ENCODE data around the gene ADAMTS14.
A peak's percentile ranks its signal among the peaks of the same experiment; 100 is the strongest.
"Not testable (repeated sequence)": the region's sequence is repeated elsewhere in the genome, so short reads cannot be mapped to it uniquely, and the experiment has no call there.

The ADAMTS14 gene

DNA sequence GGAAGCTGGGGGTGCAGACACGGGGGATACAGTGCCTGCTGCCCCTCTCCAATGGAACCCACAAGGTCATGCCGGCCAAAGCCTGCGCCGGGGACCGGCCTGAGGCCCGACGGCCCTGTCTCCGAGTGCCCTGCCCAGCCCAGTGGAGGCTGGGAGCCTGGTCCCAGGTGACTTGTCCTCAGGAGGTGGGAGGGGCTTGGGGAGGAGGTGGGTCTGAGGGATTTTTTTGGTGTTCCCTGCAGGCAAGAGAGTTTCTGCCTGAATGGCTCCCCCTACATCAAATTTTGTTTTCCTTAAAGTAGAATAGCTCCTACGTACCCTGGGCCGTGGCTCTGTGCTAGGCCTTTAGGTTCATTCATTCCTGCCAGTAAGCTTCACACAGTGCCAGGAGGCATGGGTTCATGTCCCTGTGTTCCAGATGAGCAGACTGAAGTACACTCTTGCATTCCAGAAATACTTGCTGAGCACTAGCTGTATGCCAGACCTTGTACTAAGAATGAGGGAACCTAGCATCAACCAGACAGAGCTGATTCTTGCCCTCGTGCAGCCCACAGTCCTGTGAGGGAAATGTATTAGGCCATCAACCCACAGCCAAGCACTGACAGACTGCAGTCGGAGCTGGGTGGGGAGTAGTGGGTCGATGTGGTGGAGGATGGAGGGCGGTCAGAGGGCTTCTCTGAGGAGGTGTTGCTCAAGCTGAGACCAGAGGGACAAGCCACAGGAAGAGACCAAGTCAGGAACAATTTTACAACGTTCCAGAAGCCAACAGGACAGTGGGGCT, 81.7 kb downstream of the ADAMTS14 start:
- DNase-seq, result no peak

DNA sequence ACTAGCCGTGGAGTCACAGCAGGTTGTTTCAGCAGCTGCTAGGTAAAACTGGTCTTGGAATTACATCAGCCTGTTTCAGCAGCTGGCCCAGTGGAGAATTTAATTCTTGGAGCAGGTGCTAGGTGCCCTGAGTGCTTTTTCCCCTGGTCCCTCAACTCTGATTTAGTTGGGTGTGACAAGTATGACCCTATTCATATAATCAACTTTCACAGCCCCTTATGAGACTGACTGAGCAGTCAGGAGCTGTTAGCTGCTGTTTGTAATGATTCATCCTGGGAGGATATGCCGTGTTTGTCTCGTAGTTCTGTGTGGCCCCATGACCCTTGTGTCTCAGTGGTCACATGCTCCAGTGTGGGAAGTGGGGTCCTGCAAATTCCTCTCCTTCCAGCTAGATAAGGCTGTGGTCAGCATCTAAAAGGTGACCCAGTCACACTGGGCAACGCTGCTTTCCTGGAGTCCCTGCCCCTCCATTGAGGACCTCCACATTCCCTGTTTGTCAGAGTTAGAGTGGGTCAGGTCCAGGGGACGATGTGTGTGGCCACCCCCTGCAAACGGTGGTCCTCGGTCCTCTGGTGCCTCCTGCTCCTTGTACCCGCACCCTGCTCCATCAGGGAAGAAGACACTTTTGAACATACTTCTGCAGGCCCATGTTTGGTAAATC, 84.5 kb downstream of the ADAMTS14 start:
- no peak for DNase-seq

GRCh38 chr10:70757856-70758255, 85.5 kb downstream of the ADAMTS14 start:
- no peak for DNase-seq

- peak; percentile 52 for DNase-seq
Measured at GRCh38 chr10:70758757-70759514, 86.6 kb downstream of the ADAMTS14 start.

DNA sequence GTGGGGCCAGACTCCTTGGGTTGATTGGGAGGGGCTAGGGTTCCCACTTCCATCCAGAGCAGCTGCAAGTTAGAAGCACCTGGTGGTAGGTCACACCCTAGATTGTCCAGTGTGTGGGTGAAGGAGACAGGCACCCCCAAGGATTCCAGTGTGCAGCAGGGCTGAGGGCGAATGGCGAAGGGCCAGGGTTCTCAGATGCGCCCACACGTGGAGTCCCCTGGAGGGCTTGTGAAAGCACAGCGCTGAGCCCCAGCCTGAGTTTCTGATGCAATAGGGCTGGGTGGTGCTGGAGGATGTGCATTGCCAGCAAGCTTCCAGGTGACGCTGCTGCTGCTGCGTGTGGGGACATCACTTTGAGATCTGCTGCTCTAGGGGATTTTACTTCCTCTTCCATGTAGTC, 87.5 kb downstream of the ADAMTS14 start:
- DNase-seq, result no peak

- DNase-seq, result no peak
Measured at GRCh38 chr10:70760271-70760787, 88.0 kb downstream of the ADAMTS14 start.

DNA sequence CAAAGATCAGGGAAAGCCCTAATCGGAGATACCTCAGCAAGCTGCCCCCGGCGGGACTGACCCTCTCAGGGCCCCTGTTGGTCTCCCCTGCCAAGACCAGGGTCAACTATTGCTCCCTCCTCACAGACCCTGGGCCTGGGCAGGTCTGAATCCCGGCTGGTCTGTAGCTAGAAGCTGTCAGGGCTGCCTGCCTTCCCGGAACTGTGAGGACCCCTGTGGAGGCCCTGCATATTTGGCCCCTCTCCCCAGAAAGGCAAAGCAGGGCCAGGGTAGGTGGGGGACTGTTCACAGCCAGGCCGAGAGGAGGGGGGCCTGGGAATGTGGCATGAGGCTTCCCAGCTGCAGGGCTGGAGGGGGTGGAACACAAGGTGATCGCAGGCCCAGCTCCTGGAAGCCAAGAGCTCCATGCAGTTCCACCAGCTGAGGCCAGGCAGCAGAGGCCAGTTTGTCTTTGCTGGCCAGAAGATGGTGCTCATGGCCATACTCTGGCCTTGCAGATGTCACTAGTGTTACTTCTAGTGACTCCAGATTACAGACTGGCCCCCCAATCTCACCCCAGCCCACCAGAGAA, 88.8 kb downstream of the ADAMTS14 start:
- DNase-seq, result no peak

DNA sequence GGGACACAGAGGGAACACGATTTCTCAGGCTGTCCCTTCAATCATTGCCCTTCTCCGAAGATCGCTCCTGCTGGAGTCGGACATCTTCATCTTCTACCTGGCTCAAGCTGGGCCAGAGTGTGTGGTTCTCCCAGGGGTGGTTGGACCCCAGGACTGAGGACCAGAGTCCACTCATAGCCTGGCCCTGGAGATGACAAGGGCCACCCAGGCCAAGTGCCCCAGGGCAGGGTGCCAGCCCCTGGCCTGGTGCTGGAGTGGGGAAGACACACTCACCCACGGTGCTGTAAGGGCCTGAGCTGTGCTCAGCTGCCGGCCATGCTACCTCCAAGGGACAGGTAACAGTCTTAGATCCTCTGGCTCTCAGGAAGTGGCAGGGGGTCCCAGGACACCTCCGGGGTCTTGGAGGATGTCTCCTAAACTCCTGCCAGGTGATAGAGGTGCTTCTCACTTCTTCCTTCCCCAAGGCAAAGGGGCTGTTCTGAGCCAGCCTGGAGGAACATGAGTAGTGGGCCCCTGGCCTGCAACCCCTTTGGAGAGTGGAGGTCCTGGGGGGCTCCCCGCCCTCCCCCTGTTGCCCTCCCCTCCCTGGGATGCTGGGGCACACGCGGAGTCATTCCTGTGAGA, 89.5 kb downstream of the ADAMTS14 start:
- DNase-seq, result no peak

DNA sequence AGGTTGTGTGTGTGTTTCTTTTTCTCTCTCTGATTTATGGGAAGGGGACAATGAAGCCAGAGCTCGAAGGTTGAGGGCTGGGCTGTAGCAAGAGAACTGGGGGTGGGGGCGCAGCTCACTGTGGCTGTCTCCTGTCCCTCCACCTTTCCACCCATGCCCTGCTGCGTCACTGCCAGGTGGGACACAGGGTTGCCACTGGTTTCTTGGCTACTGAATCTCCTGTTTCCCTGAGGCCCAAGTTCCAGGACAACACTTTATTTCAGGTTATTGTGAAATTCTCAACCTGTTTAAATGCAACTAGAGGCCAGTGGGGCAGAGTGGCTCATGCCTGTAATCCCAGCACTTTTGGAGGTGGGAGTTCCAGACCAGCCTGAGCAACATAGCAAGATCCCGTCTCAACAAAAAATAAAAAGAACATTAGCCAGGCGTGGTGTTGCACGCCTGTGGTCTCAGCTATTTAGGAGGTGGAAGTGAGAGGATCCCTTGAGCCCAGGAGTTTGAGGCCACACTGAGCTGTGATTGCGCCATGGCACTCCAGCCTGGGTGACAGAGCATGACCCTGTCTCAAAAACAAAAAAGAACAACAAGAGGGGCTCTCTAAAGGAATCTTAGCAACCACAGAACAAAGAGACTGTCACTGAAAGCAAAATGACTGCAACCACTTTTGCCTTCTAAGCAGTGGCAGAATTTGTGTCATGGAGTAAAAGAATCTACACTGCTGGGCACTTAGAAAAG, 90.3 kb downstream of the ADAMTS14 start:
- DNase-seq, result no peak

DNA sequence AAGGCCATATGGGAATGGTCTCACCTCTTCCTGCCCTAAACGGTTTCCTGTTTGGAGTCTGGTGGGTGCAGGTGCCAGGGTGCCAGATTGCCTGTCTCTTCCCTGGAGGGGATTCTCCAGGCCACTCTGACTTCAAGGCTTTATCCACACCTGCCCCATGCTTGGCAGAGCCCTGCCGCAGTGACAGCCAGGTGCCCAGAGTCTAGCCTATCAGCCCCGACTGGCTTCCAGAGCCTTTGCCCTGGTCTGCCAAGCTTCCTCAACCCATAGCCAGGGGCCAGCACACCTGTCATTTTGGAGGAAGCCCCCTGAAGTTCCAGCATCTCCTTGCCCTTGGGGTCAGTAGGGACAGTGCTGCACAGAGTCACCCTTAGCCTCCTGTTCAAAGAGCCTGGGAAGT, 91.3 kb downstream of the ADAMTS14 start:
- no peak for DNase-seq

DNA sequence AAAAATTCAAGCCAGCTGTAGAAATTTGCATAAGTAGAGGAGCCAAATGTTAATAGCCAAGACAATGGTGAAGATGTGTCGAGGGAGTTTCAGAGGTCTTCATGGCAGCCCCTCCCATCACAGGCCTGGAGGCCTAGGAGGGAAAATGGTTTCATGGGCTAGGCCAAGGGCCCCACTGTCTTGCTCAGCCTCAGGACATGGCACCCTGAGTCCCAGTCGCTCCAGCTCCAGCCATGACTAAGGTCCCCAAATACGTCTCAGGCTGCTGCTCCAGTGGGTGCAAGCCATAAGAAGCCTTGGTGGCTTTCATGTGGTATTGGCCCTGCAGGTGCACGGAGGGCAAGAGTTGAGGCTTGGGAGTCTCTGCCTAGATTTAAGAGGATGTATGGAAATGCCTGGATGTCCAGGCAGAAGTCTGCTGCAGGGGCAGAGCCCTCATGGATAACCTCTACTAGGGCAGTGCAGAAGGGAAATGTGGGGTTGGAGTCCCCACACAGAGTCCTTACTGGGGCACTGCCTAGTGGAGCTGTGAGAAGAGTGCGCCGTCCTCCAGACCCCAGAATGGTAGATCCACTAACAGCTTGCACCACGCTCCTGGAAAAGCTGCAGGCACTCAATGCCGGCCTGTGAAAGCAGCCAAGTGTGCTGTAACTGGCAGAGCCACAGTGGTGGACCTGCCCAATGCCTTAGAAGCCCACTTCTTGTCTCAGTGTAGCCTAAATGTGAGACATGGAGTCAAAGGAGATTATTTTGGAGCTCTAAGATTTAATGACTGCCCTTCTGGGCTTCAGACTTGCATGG, 93.7 kb downstream of the ADAMTS14 start:
- no peak for DNase-seq

GRCh38 chr10:70768026-70768685, 95.8 kb downstream of the ADAMTS14 start:
- not testable (repeated sequence) for DNase-seq

DNA sequence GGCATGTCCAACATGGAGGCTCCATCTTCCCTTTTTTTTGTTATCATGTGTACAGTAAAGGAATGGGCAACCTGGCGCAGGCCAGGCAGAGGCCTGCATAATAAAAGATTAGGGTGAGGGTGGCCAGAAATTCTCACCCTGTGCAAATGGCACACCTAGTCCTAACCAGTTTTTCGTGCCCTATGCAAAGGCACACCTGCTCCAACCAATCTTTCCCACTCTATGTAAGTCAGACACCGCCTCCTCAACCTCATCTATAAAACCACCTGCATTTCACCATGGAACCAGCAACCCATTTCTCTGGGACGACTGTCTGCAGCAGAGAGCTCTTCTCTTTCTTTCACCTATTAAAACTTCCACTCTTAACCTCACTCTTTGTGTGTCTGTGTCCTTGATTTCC, 96.8 kb downstream of the ADAMTS14 start:
- no peak for DNase-seq

GRCh38 chr10:70770001-70770400, 97.7 kb downstream of the ADAMTS14 start:
- no peak for DNase-seq

DNA sequence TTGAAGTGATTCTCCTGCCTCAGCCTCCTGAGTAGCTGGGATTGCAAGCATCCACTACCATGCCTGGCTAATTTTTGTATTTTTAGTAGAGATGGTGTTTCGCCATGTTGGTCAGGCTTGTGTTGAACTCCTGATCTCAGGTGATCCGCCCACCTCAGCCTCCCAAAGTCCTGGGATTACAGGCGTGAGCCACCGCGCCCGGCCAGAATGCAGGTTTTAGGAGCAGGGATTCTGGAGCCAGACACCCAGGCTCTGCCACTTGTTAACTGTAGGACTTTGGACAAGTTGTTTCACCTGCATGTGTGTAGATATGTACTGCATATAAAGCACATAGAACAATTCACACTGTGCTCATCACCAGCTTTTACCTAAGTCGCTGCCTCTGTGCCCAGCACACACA, 98.2 kb downstream of the ADAMTS14 start:
- not testable (repeated sequence) for DNase-seq

GRCh38 chr10:70771311-70772194, 99.2 kb downstream of the ADAMTS14 start:
- no peak for DNase-seq

DNA sequence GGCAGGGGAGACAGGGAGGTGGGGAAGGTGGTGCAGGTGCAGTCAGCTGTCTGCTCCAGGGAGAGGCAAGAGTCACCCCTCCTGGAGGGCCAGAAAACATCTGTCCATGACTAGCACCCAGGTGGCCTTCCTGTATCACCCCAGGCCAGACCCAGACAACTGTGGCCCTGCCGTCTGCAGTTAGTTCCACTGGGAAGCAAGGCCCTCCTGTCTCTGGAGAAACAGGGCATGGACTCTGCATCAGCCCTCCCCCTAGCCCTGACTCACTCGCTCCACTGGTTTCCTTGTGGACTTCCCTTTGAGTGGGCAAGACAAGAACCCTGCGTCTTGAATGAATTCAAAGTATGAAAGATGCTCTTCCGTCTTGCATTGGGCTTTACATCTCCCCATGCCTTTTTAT, 100.3 kb downstream of the ADAMTS14 start:
- no peak for DNase-seq

DNA sequence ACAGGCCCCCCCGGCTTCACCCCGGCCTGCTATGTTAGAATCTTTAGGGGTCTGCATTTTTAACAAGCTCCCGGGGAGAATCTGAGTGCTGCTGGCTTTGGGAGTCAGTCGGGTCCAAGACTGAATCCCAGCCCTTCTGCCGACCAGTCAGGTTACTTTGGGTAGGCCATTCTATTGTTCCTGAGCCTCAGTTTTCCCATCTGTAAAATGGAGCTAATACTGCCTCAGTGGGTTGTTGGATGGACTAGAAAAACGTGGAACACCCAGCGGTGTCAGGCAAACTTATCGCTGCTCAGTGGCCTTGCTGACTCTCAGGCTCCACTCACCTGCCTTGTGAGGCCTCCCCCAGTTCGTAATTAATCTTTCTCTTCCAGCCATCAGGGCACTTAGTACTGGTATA, 101.2 kb downstream of the ADAMTS14 start:
- no peak for DNase-seq
